Measurements from ENCODE around the gene RBP3.

Gene RBP3

DNA sequence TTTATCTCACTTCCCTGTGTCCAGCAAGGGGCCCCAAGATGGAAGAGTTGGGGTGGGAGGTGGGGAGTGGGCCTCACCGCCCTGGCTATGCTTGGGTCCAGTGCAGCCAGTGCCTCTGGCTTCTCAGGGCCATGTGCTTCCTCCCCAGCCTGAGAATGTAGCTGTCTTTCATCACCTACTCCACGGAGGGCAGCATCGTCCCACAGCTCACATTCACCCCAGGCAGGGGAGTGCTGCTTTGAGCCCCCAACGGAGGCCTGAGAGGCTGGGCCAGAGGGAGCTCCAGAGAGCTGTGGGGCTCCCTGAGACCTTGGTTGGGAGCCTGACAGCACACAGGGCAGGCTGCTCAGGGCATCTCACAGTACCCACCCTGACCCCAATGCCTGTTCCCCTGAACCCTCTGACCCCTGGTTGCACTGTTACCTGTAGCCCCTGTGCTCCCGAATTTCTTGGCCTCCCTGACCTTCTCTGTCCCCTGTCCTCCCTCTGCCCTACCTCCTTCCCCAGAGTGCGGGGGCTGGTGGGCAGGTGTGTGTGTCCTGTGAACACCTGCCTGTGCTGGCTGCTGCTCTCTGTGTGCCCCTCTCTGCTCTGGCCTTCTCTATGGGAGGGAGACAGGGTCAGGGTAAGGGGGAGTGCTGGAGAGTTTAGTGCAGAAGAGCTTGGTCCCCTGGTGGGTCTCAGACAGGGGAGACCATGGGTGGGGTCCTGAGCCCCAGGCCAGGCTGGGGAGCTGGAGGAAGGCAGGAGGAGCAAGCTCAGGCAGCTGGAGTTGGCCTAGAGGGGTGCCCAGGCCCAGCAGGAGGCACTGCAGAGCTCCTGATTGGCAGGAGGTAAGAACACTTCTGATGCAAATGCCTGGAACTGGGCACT, 55.5 kb downstream of the RBP3 start:
- no peak for DNase-seq

- DNase-seq: no peak
Observed at GRCh38 chr10:47404446-47404845, 56.3 kb downstream of the RBP3 start.

DNA sequence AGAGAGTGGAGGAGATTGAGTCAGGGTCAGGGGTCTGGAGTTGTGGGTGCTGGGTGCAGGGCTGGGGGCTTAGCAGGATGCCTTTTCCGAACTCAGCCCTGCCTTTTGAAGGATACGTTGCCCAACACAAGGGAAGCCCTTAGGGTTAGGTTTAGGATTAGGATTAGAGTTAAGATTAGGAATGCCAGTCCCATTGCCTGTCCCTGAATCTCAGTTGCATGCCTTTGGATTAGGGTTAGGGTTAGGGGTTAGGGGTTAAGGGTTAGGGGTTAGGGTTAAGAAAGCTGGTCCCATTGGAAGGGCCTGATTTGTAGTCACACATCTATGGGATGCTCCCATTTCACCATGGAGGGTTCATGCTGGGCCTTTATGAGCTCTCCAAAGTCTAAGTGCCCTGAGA, 56.8 kb downstream of the RBP3 start:
- no peak for DNase-seq

DNA sequence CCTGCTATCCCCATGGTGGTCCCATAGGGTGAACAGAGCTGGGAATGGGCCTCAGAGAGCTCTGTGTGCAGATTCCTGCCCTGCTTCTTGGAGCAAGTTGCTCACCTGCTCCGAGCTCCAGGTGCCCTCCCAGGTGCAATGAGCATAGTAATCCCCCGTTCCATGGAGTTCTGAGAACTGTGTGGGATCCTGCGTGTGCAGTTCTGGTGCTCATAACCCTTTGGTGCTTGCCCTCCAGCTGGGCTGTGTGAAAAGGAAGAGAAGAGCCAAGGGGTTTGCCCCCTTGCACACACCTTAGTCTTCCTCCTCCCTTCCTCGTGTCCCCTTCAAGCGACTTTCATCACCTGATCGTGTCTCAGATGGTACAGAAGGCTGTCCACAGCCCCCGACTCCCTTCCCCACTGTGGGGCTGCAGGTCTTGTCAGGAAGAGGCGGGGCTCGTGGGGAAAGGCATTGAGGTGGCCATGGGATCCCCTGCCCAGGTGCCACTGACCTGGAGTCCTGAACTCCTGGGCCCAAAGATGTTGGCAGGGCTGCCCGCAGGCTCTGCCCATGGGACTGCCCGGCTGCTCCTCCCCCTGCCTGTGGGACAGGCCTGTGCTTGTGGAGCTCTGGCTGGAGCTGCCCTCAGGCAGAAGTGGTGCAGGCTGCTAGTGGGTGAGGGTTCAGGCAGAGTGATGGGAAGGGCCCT, 57.8 kb downstream of the RBP3 start:
- DNase-seq: no peak

DNA sequence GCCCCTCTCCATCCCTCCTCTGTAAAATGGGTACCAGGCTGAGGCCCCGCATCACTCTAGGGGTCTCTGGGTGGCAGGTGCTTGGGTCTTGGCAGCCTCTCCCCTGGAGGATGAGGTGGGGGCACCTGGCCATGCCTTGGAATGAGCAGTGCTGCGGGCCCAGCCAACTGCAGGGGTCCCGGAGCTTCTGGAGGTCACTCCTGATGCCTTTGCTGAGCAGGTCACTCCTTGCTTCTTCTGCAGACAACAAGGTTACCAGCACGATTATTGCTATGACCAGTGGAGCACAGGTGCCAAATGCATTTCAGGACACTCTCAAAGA, 58.3 kb downstream of the RBP3 start:
- no peak for DNase-seq

GRCh38 chr10:47406870-47407691, 58.9 kb downstream of the RBP3 start:
- peak; percentile 15 for DNase-seq

Measured in NCI-H146 (cell line).